GM19240 (cell line): Measurements from ENCODE around the gene TKT.

Source experiments
- DNase-seq: peaks from one replicate; pipeline ENCODE4 v3.0.0; 2011; ENCODE audit warnings: low spot score; ENCODE audit not compliant: insufficient read length

Gene TKT

GRCh38 chr3:53181528-53181927 lies 74.3 kb downstream of the TKT start:
- no peak for DNase-seq

- no peak for DNase-seq
Observed at GRCh38 chr3:53181024-53181371, 74.8 kb downstream of the TKT start.

- peak; percentile 88 for DNase-seq
Observed at GRCh38 chr3:53180305-53181023, 75.4 kb downstream of the TKT start.

- DNase-seq = no peak
Observed at GRCh38 chr3:53179580-53179979, 76.2 kb downstream of the TKT start.

GRCh38 chr3:53178246-53178645 lies 77.6 kb downstream of the TKT start:
- no peak for DNase-seq

GRCh38 chr3:53175613-53176540 lies 79.9 kb downstream of the TKT start:
- no peak for DNase-seq
